ENCODE measurements around the gene OLFM3.

The OLFM3 gene

DNA sequence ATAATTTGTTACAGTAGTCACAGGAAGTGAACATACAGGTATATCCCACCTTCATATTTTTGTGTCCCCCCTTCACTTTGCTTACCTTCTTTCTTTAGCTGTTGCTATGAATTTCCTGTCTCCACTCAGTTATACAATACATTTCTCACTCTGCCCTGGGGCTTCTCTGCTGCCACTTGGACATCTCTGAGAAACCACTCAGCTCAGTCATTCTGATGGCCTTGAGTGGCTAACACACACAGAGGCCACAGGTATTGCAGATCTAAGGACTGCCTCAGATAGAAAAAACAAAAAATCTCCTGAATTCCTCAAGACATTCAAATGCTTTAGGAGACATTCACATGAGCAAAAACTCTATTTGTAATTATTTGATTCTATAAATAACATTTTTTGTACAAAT is 87.7 kb downstream of the OLFM3 start:
- no peaks in the 10 kb centered on the region for H3K4me1 ChIP-seq (ENCODE audit: control insufficient read depth, insufficient read depth, low read length)
- H3K27me3 ChIP-seq (replicated peaks; ENCODE audit: control insufficient read depth, insufficient read depth, low read length): no peaks in the 10 kb centered on the region
- no peak overlapping the region for H3K9ac ChIP-seq (ENCODE audit: low read length)
- H3K36me3 ChIP-seq (ENCODE audit: control insufficient read depth, insufficient read depth, low read length, severe bottlenecking): no peaks in the 10 kb centered on the region
- no peak for DNase-seq (ENCODE audit: low read depth)
- H3K9me3 ChIP-seq (ENCODE audit: control insufficient read depth, low read length): no peaks in the 10 kb centered on the region
- H3K4me3 ChIP-seq (ENCODE audit: low read length): no peak overlapping the region

DNA sequence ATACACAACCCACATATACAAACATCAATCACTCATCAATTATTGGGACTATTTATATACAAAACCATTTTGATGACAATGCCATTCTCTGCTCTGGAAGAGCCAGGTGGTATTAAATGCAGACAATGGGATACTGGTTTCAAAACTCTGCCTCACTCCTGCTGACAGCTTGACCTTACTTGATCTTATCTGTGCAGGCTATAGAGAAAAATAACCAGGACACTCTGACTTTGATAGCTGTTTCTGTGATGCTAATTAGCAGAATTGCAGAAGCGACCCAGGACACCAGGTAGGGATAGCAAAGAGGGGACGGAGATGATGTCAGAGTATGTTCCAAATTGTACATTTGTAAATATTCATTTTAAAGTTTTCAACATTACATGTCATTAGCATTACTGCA is 89.5 kb downstream of the OLFM3 start:
- Histone ChIP-seq H3K36me3 (ENCODE audit: control insufficient read depth, insufficient read depth, low read length, severe bottlenecking) (no peaks in the 10 kb centered on the region), H3K4me1 (ENCODE audit: control insufficient read depth, insufficient read depth, low read length) (no peaks in the 10 kb centered on the region), H3K27me3 (replicated peaks; ENCODE audit: control insufficient read depth, insufficient read depth, low read length) (no peaks in the 10 kb centered on the region), H3K9me3 (ENCODE audit: control insufficient read depth, low read length) (no peaks in the 10 kb centered on the region), H3K9ac (ENCODE audit: low read length) (no peak overlapping the region), H3K4me3 (ENCODE audit: low read length) (no peak overlapping the region)
- no peak for DNase-seq (ENCODE audit: low read depth)

DNA sequence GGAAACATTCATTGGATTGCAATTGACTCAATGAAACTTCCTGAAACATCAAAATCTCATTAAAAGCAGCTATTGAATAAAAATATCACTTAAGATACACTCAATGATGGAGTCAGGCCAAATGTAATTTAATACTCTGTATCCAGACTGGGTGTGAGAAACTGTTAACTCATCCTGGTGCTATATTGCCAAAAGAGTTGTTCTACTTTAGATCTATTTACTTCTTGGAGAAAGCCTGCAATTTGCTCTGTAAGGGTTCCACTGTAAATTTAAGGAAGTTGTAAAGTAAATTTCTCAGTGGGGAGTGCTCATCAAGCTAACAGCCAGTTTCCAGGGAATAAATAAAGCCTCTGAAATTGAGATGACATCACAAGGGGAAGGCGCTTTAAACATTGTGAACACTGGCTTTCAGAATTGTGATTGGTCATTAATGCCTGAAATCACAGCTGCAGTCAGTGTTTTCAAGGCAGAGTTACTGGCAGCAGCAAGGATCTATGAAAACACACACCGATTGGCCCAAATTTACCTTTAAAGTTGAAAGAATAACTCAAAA is 91.4 kb downstream of the OLFM3 start:
- Histone ChIP-seq H3K9me3 (ENCODE audit: control insufficient read depth, low read length) (no peaks in the 10 kb centered on the region), H3K9ac (ENCODE audit: low read length) (no peak overlapping the region), H3K27me3 (replicated peaks; ENCODE audit: control insufficient read depth, insufficient read depth, low read length) (no peaks in the 10 kb centered on the region), H3K4me3 (ENCODE audit: low read length) (no peak overlapping the region), H3K4me1 (ENCODE audit: control insufficient read depth, insufficient read depth, low read length) (no peaks in the 10 kb centered on the region), H3K36me3 (ENCODE audit: control insufficient read depth, insufficient read depth, low read length, severe bottlenecking) (no peaks in the 10 kb centered on the region)
- no peak for DNase-seq (ENCODE audit: low read depth)

DNA sequence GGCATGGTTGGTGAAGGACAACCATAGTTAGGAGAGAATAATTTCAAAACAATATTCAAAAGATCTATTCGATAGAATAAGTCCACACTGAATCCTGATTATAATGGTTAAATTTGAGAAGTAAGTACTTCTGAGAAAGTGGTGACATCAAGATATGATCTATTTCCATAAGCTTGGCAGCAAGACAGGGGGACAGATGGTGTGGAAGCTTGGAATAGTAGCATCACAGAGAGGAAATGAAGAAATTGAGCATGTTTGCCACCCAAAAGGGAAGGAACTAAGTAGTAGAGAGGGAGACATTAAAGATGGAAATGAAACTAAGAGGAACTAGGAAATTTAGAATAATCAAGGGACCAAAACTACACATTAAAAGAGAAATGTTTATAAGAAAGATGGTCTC is 94.5 kb downstream of the OLFM3 start:
- Histone ChIP-seq H3K9ac (ENCODE audit: low read length) (no peak overlapping the region), H3K9me3 (ENCODE audit: control insufficient read depth, low read length) (no peaks in the 10 kb centered on the region), H3K4me3 (ENCODE audit: low read length) (no peak overlapping the region), H3K4me1 (ENCODE audit: control insufficient read depth, insufficient read depth, low read length) (no peaks in the 10 kb centered on the region), H3K36me3 (ENCODE audit: control insufficient read depth, insufficient read depth, low read length, severe bottlenecking) (no peaks in the 10 kb centered on the region), H3K27me3 (replicated peaks; ENCODE audit: control insufficient read depth, insufficient read depth, low read length) (no peaks in the 10 kb centered on the region)
- no peak for DNase-seq (ENCODE audit: low read depth)

DNA sequence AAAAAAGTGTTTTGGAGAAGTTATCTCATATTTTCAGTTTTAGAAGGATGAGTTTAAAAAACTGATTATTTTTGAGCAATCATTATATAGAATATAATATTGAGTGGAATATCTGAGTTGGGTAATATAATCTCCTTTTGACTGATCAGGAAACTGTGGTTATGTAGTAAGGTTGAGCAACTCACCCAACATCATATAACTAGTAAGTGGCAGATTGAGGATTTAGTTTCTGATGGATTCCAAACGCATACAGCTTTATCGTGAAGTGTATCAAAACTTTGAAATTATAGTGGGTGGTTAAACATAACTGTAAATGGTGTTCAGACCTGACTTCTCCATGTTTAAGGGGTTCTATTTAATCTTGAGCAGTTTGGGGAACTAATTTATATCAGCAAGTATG is 98.6 kb downstream of the OLFM3 start:
- Histone ChIP-seq H3K27me3 (replicated peaks; ENCODE audit: control insufficient read depth, insufficient read depth, low read length) (no peaks in the 10 kb centered on the region), H3K36me3 (ENCODE audit: control insufficient read depth, insufficient read depth, low read length, severe bottlenecking) (no peaks in the 10 kb centered on the region), H3K9me3 (ENCODE audit: control insufficient read depth, low read length) (no peaks in the 10 kb centered on the region), H3K4me1 (ENCODE audit: control insufficient read depth, insufficient read depth, low read length) (no peaks in the 10 kb centered on the region), H3K9ac (ENCODE audit: low read length) (no peak overlapping the region), H3K4me3 (ENCODE audit: low read length) (no peak overlapping the region)
- no peak for DNase-seq (ENCODE audit: low read depth)

DNA sequence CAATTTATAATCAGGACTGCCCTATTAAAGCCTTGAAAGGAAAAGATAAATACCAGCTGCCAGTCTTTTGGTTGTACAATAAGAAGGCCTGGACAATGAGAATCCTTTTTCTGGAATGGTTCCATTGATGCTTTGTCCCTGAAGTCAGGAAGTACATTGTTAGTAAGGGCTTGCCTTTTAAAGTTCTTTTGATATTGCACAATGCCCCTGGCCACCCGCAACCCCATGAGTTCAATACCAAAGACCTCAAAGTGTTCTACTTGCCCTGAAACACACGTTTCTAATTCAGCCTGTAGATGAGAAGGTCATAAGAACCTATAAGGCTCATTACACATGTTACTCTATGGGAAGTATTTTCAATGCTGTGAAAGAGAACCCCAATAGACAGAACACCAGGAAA is 112.1 kb downstream of the OLFM3 start:
- H3K4me1 ChIP-seq (ENCODE audit: control insufficient read depth, insufficient read depth, low read length): no peaks in the 10 kb centered on the region
- no peak overlapping the region for H3K4me3 ChIP-seq (ENCODE audit: low read length)
- no peak for DNase-seq (ENCODE audit: low read depth)
- H3K27me3 ChIP-seq (replicated peaks; ENCODE audit: control insufficient read depth, insufficient read depth, low read length): no peaks in the 10 kb centered on the region
- no peak overlapping the region for H3K9ac ChIP-seq (ENCODE audit: low read length)
- no peaks in the 10 kb centered on the region for H3K9me3 ChIP-seq (ENCODE audit: control insufficient read depth, low read length)
- H3K36me3 ChIP-seq (ENCODE audit: control insufficient read depth, insufficient read depth, low read length, severe bottlenecking): no peaks in the 10 kb centered on the region

- H3K4me3 ChIP-seq (ENCODE audit: low read length): no peak overlapping the region
These were observed 120.8 kb downstream of the OLFM3 start for GRCh38 chr1:101875891-101876290.

GRCh38 chr1:101873672-101874071 is 123.1 kb downstream of the OLFM3 start:
- no peak for DNase-seq (ENCODE audit: low read depth)
- Histone ChIP-seq H3K4me1 (ENCODE audit: control insufficient read depth, insufficient read depth, low read length) (no peaks in the 10 kb centered on the region), H3K9me3 (ENCODE audit: control insufficient read depth, low read length) (no peaks in the 10 kb centered on the region), H3K36me3 (ENCODE audit: control insufficient read depth, insufficient read depth, low read length, severe bottlenecking) (no peaks in the 10 kb centered on the region), H3K27me3 (replicated peaks; ENCODE audit: control insufficient read depth, insufficient read depth, low read length) (no peaks in the 10 kb centered on the region), H3K9ac (ENCODE audit: low read length) (no peak overlapping the region), H3K4me3 (ENCODE audit: low read length) (no peak overlapping the region)

More at GRCh38 chr1:101875891-101876290, 120.8 kb downstream of the OLFM3 start:
- Histone ChIP-seq H3K27me3 (replicated peaks; ENCODE audit: control insufficient read depth, insufficient read depth, low read length) (no peaks in the 10 kb centered on the region), H3K9me3 (ENCODE audit: control insufficient read depth, low read length) (no peaks in the 10 kb centered on the region), H3K36me3 (ENCODE audit: control insufficient read depth, insufficient read depth, low read length, severe bottlenecking) (no peaks in the 10 kb centered on the region), H3K4me1 (ENCODE audit: control insufficient read depth, insufficient read depth, low read length) (no peaks in the 10 kb centered on the region), H3K9ac (ENCODE audit: low read length) (no peak overlapping the region)
- no peak for DNase-seq (ENCODE audit: low read depth)

- H3K9me3 ChIP-seq (ENCODE audit: control insufficient read depth, low read length): no peaks in the 10 kb centered on the region
- H3K36me3 ChIP-seq (ENCODE audit: control insufficient read depth, insufficient read depth, low read length, severe bottlenecking): no peaks in the 10 kb centered on the region
- H3K9ac ChIP-seq (ENCODE audit: low read length): no peak overlapping the region
- no peak overlapping the region for H3K4me3 ChIP-seq (ENCODE audit: low read length)
- no peaks in the 10 kb centered on the region for H3K27me3 ChIP-seq (replicated peaks; ENCODE audit: control insufficient read depth, insufficient read depth, low read length)
- H3K4me1 ChIP-seq (ENCODE audit: control insufficient read depth, insufficient read depth, low read length): no peaks in the 10 kb centered on the region
- no peak for DNase-seq (ENCODE audit: low read depth)
These were observed 136.8 kb downstream of the OLFM3 start for GRCh38 chr1:101859941-101860340.

DNA sequence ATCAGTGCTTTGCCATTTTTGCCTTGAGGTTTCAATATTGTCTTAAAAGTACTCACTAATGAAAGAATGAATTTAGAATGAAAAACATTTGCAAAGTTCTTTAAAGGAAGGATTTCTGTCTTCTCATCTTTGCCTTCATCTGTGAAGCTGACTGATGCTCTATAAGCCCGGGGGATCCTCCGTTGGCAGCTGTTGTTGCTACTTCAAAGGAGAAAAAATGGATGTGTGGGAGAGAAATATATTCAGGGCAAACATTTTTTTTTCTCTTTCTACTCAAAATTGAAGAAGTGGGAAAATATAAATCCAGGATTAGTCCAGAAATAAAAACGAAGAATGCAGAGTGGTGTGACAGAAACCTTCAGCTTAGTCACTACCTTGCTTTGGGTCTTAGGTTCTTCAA is 142.5 kb downstream of the OLFM3 start:
- H3K36me3 ChIP-seq (ENCODE audit: control insufficient read depth, insufficient read depth, low read length, severe bottlenecking): no peaks in the 10 kb centered on the region
- peaks cover 5% of the 10 kb centered on the region for H3K27me3 ChIP-seq (replicated peaks; ENCODE audit: control insufficient read depth, insufficient read depth, low read length)
- H3K4me1 ChIP-seq (ENCODE audit: control insufficient read depth, insufficient read depth, low read length): no peaks in the 10 kb centered on the region
- no peak for DNase-seq (ENCODE audit: low read depth)
- H3K4me3 ChIP-seq (ENCODE audit: low read length): no peak overlapping the region
- H3K9me3 ChIP-seq (ENCODE audit: control insufficient read depth, low read length): no peaks in the 10 kb centered on the region
- no peak overlapping the region for H3K9ac ChIP-seq (ENCODE audit: low read length)

DNA sequence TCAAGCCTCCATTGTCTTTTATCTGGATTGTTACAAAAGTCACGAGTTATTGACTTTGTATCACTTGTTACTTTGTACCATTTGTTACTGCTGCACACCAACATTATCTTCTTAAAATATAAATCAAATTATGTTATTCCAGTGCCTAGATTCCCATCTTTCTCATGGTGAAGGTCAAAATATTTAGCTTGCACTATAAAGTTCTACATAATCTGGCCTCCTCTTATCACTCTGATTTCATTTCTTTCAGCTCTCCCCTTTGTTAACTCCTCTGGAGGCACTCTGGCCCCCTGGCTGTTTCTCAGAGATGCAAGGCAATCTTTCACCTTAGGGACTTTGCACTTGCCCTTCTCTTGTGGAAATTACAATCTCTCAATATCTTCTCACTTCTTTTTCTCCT is 143.8 kb downstream of the OLFM3 start:
- Histone ChIP-seq H3K27me3 (replicated peaks; ENCODE audit: control insufficient read depth, insufficient read depth, low read length) (peaks cover 5% of the 10 kb centered on the region), H3K9me3 (ENCODE audit: control insufficient read depth, low read length) (no peaks in the 10 kb centered on the region), H3K36me3 (ENCODE audit: control insufficient read depth, insufficient read depth, low read length, severe bottlenecking) (no peaks in the 10 kb centered on the region), H3K9ac (ENCODE audit: low read length) (no peak overlapping the region), H3K4me3 (ENCODE audit: low read length) (no peak overlapping the region), H3K4me1 (ENCODE audit: control insufficient read depth, insufficient read depth, low read length) (no peaks in the 10 kb centered on the region)
- DNase-seq (ENCODE audit: low read depth): no peak

DNA sequence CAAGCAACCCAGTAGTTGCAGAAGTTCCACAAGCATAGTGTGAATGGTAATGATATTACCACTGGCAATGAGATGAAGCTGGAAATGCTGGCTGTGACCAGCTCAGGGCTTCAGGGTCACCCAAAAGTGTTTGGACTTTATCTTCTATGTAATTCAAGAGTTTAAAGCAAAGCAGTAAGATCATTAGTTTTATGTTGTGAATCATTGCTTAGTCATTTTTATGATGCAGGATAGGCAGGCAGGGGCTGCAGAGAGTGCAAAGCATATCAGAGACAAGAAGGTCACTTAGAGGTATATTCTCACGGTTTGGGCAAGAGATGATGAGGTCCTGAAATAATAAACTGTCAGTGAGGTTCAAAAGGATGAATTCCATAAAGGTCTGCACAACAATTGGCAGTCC is 147.4 kb downstream of the OLFM3 start:
- H3K4me1 ChIP-seq (ENCODE audit: control insufficient read depth, insufficient read depth, low read length): no peaks in the 10 kb centered on the region
- H3K4me3 ChIP-seq (ENCODE audit: low read length): no peak overlapping the region
- no peaks in the 10 kb centered on the region for H3K9me3 ChIP-seq (ENCODE audit: control insufficient read depth, low read length)
- no peak for DNase-seq (ENCODE audit: low read depth)
- no peaks in the 10 kb centered on the region for H3K36me3 ChIP-seq (ENCODE audit: control insufficient read depth, insufficient read depth, low read length, severe bottlenecking)
- no peak overlapping the region for H3K9ac ChIP-seq (ENCODE audit: low read length)
- H3K27me3 ChIP-seq (replicated peaks; ENCODE audit: control insufficient read depth, insufficient read depth, low read length): peaks cover 12% of the 10 kb centered on the region

Measured in adipocyte (in vitro differentiated cells).